ENCODE measurements around the gene GJB3.

Gene GJB3

GRCh38 chr1:34750610-34751009 lies 30.4 kb upstream of the GJB3 start:
- no peak overlapping the region for H3K27ac ChIP-seq (replicated peaks)
- TF ChIP-seq POLR2AphosphoS5 (IDR thresholded peaks at IDR 0.05; ENCODE audit: low read depth) (no peak), REST (IDR thresholded peaks at IDR 0.05; ENCODE audit: insufficient replicate concordance, low read depth) (no peak), SPI1 (IDR thresholded peaks at IDR 0.05; ENCODE audit: borderline replicate concordance, low read depth) (no peak), GABPA (IDR thresholded peaks at IDR 0.05; ENCODE audit: low read depth) (no peak), CTCF (IDR thresholded peaks at IDR 0.05; ENCODE audit: insufficient read depth, low read length) (no peak)
- DNase-seq (ENCODE audit: low read depth in 1 of 2, low spot score in 1 of 2): no peak
- H3K4me3 ChIP-seq (replicated peaks; ENCODE audit: insufficient read depth, low read length): no peak overlapping the region
- no peaks in the 10 kb centered on the region for H3K27me3 ChIP-seq (ENCODE audit: insufficient read depth, poor library complexity, severe bottlenecking)

- no peak for DNase-seq (ENCODE audit: low read depth in 1 of 2, low spot score in 1 of 2)
- TF ChIP-seq POLR2AphosphoS5 (IDR thresholded peaks at IDR 0.05; ENCODE audit: low read depth): no peak
- TF ChIP-seq CTCF (IDR thresholded peaks at IDR 0.05; ENCODE audit: insufficient read depth, low read length): no peak
- no peak for TF ChIP-seq REST (IDR thresholded peaks at IDR 0.05; ENCODE audit: insufficient replicate concordance, low read depth)
- no peak for TF ChIP-seq SPI1 (IDR thresholded peaks at IDR 0.05; ENCODE audit: borderline replicate concordance, low read depth)
- no peak for TF ChIP-seq GABPA (IDR thresholded peaks at IDR 0.05; ENCODE audit: low read depth)
- no peaks in the 10 kb centered on the region for H3K27me3 ChIP-seq (ENCODE audit: insufficient read depth, poor library complexity, severe bottlenecking)
- no peak overlapping the region for H3K4me3 ChIP-seq (replicated peaks; ENCODE audit: insufficient read depth, low read length)
- H3K27ac ChIP-seq (replicated peaks): no peak overlapping the region
These were observed 27.9 kb upstream of the GJB3 start for GRCh38 chr1:34753163-34753562.

- TF ChIP-seq REST (IDR thresholded peaks at IDR 0.05; ENCODE audit: insufficient replicate concordance, low read depth): no peak
- no peak for TF ChIP-seq CTCF (IDR thresholded peaks at IDR 0.05; ENCODE audit: insufficient read depth, low read length)
- no peak for TF ChIP-seq SPI1 (IDR thresholded peaks at IDR 0.05; ENCODE audit: borderline replicate concordance, low read depth)
- TF ChIP-seq POLR2AphosphoS5 (IDR thresholded peaks at IDR 0.05; ENCODE audit: low read depth): no peak
- TF ChIP-seq GABPA (IDR thresholded peaks at IDR 0.05; ENCODE audit: low read depth): no peak
- Histone ChIP-seq H3K4me3 (replicated peaks; ENCODE audit: insufficient read depth, low read length) (no peak within 1 kb of the TSS), H3K27ac (replicated peaks) (no peak within 1 kb of the TSS)
These were observed 25.9 kb upstream of the GJB3 start, which contains the start of gene GJB5 for GRCh38 chr1:34754964-34755637. TSS of gene GJB5 (plus strand) at chr1:34755047. CDS start at chr1:34757331, 2,284 bp downstream.

More at GRCh38 chr1:34754964-34755637, 25.9 kb upstream of the GJB3 start, which contains the start of gene GJB5:
- DNase-seq (ENCODE audit: low read depth in 1 of 2, low spot score in 1 of 2): no peak
- H3K27me3 ChIP-seq (ENCODE audit: insufficient read depth, poor library complexity, severe bottlenecking): no peaks in the 10 kb centered on the region

Measured in HL-60 (cell line).